ENCODE data around the gene ADPRS.

- TF ChIP-seq POLR2A (IDR thresholded peaks at IDR 0.05) (no peak), CTCF (IDR thresholded peaks at IDR 0.05) (no peak)
These were observed 18.7 kb downstream of the ADPRS start for GRCh38 chr1:36107394-36107793.

All from lower leg skin (tissue), 3 donors.